Frontal cortex (tissue), 4 donors: ENCODE results near the gene SEL1L. TPM values are rescaled to one million over a fixed set of nuclear protein-coding genes. Genes with fewer than 3 reads are reported as not detected.

ENCODE experiments used
- DNase-seq, 2 donors: peaks; one replicate each; pipeline ENCODE4 v3.0.0; 2012; ENCODE audit warnings: low spot score in 2 of 2
- FAIRE-seq: peaks from 2 replicates; lab custom pipeline; 2012; peaks lifted over from hg19 to GRCh38; lab: Jason Lieb, UNC
- total RNA-seq: library from RNA; depleted of rRNA; stranded (reverse); fragments of >200 nt; gene quantifications from one replicate; pipeline ENCODE4 v1.2.3, GENCODE V29; 2014
- donor health status: control.
- donor health status: control.
- donor health status: control.

Gene SEL1L
- total RNA-seq, 1 donor from 2014 or later, result 64.0 TPM

GRCh38 chr14:81453166-81453766 is 80.4 kb downstream of the SEL1L start:
- DNase-seq (peak; percentile 41 to 56), FAIRE-seq (peak; percentile 69)

- FAIRE-seq (no peak), DNase-seq (no peak)
These were observed 81.1 kb downstream of the SEL1L start for GRCh38 chr14:81452341-81453133.

GRCh38 chr14:81450976-81451375 is 82.7 kb downstream of the SEL1L start:
- no peak for DNase-seq
- no peak for FAIRE-seq

GRCh38 chr14:81450100-81450531 is 83.5 kb downstream of the SEL1L start:
- no peak for FAIRE-seq
- no peak for DNase-seq

GRCh38 chr14:81449576-81449975 is 84.1 kb downstream of the SEL1L start:
- no peak for FAIRE-seq
- no peak for DNase-seq

GRCh38 chr14:81449114-81449513 is 84.5 kb downstream of the SEL1L start:
- DNase-seq, result no peak
- FAIRE-seq, result no peak

GRCh38 chr14:81447021-81447764 is 86.5 kb downstream of the SEL1L start:
- FAIRE-seq (no peak), DNase-seq (no peak)

- DNase-seq, result no peak
- no peak for FAIRE-seq
These were observed 87.2 kb downstream of the SEL1L start for GRCh38 chr14:81446279-81447007.

GRCh38 chr14:81441626-81442134 is 92.0 kb downstream of the SEL1L start:
- FAIRE-seq (no peak), DNase-seq (no peak)

GRCh38 chr14:81440041-81440440 is 93.6 kb downstream of the SEL1L start:
- no peak for DNase-seq
- no peak for FAIRE-seq

GRCh38 chr14:81437244-81437643 is 96.4 kb downstream of the SEL1L start:
- FAIRE-seq (no peak), DNase-seq (no peak)

GRCh38 chr14:81436296-81437138 is 97.1 kb downstream of the SEL1L start:
- FAIRE-seq, result no peak
- peak; percentile 89 to 94 for DNase-seq

- DNase-seq, result peak; percentile 35 to 62
- no peak for FAIRE-seq
These were observed 98.0 kb downstream of the SEL1L start for GRCh38 chr14:81435391-81436295.

- FAIRE-seq (no peak), DNase-seq (no peak)
These were observed 98.6 kb downstream of the SEL1L start for GRCh38 chr14:81435048-81435390.

GRCh38 chr14:81434230-81434629 is 99.4 kb downstream of the SEL1L start:
- FAIRE-seq (no peak), DNase-seq (no peak)

- no peak for FAIRE-seq
- DNase-seq, result no peak
These were observed 100.3 kb downstream of the SEL1L start for GRCh38 chr14:81433378-81433777.

- FAIRE-seq (no peak), DNase-seq (no peak)
These were observed 101.4 kb downstream of the SEL1L start for GRCh38 chr14:81432219-81432661.

GRCh38 chr14:81430235-81430634 is 103.4 kb downstream of the SEL1L start:
- DNase-seq, result no peak
- no peak for FAIRE-seq
